HepG2 (cell line): ENCODE data around the gene WNT3.

Source experiments
- CTCF ChIP-seq: sonication (generic); formaldehyde crosslinking; IDR thresholded peaks from 2 replicates; pipeline ENCODE4 v1.5.0; 2020; ENCODE audit warnings: mild to moderate bottlenecking, missing genetic modification reagents, moderate library complexity
- ZBTB7A ChIP-seq: sonication (generic); formaldehyde crosslinking; IDR thresholded peaks from 2 replicates; pipeline ENCODE4 v1.8.0; 2022; ENCODE audit warnings: mild to moderate bottlenecking, missing genetic modification reagents
- ZNF121 ChIP-seq: sonication (generic); formaldehyde crosslinking; IDR thresholded peaks from 2 replicates; pipeline ENCODE4 v1.5.0; 2020; ENCODE audit warnings: mild to moderate bottlenecking, missing genetic modification reagents
- ZNF589 ChIP-seq: sonication (generic); formaldehyde crosslinking; conservative IDR thresholded peaks from 2 replicates; pipeline ENCODE4 v1.8.0; 2022; ENCODE audit warnings: mild to moderate bottlenecking, moderate library complexity, missing genetic modification reagents

- TF ChIP-seq ZBTB7A (CRISPR knock-in tag): no peak
- TF ChIP-seq CTCF (CRISPR knock-in tag): no peak
- TF ChIP-seq ZNF121 (CRISPR knock-in tag): no peak
- no peak for TF ChIP-seq ZNF589 (CRISPR knock-in tag)
Observed at GRCh38 chr17:46862949-46863348, 44.5 kb upstream of the WNT3 start.
